ENCODE results near the gene TBR1.

GRCh38 chr2:161407597-161407996 is 8.5 kb upstream of the TBR1 start:
- TF ChIP-seq POLR2A (IDR thresholded peaks at IDR 0.05): no peak
- TF ChIP-seq, protein P1, sequence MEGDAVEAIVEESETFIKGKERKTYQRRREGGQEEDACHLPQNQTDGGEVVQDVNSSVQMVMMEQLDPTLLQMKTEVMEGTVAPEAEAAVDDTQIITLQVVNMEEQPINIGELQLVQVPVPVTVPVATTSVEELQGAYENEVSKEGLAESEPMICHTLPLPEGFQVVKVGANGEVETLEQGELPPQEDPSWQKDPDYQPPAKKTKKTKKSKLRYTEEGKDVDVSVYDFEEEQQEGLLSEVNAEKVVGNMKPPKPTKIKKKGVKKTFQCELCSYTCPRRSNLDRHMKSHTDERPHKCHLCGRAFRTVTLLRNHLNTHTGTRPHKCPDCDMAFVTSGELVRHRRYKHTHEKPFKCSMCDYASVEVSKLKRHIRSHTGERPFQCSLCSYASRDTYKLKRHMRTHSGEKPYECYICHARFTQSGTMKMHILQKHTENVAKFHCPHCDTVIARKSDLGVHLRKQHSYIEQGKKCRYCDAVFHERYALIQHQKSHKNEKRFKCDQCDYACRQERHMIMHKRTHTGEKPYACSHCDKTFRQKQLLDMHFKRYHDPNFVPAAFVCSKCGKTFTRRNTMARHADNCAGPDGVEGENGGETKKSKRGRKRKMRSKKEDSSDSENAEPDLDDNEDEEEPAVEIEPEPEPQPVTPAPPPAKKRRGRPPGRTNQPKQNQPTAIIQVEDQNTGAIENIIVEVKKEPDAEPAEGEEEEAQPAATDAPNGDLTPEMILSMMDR (IDR thresholded peaks at IDR 0.05): no peak
- no peak for TF ChIP-seq POLR2AphosphoS5 (IDR thresholded peaks at IDR 0.05)
